Measurements from ENCODE around the gene CCDC171.

GRCh38 chr9:15529566-15530324, 23.1 kb upstream of the CCDC171 start:
- no peak for TF ChIP-seq CTCF (IDR thresholded peaks at IDR 0.05)
- no peak for TF ChIP-seq POLR2A (IDR thresholded peaks at IDR 0.05)
